Lung (tissue), 12 donors: Measurements from ENCODE around the gene SLC2A10. TPM values are rescaled to one million over a fixed set of nuclear protein-coding genes. Genes with fewer than 3 reads are reported as not detected.

Experiments used
- ATAC-seq: fragments of 200-7000 bp; cut with Tn5 transposase; one replicate; pipeline ENCODE4 v1.9.1; 2020; ENCODE audit warnings: moderate number of reproducible peaks; ENCODE audit not compliant: insufficient read depth, low FRiP score
- DNase-seq, 3 donors: peaks; one replicate each; pipeline ENCODE4 v3.0.0-alpha.2; 2013 to 2017
- H3K27ac ChIP-seq, 2 donors: one replicate each; pipeline ENCODE4 v1.5.1; 2013; ENCODE audit warnings: mild to moderate bottlenecking in 2 of 2, moderate library complexity in 2 of 2, control low read depth in 1 of 2, inconsistent platforms in 1 of 2, low read depth in 1 of 2, low read length in 1 of 2
- H3K27me3 ChIP-seq, 3 donors: one replicate each; pipeline ENCODE4 v1.5.1; 2013; ENCODE audit warnings: low read length in 2 of 3; ENCODE audit not compliant: control insufficient read depth in 3 of 3, insufficient read depth in 3 of 3
- H3K36me3 ChIP-seq, 4 donors: one replicate each; pipeline ENCODE4 v1.5.1; 2013; ENCODE audit warnings: low read length in 4 of 4, mild to moderate bottlenecking in 1 of 4, moderate library complexity in 1 of 4; ENCODE audit not compliant: control insufficient read depth in 4 of 4, insufficient read depth in 4 of 4
- H3K4me1 ChIP-seq, 5 donors: one replicate each; pipeline ENCODE4 v1.5.1; 2013; ENCODE audit warnings: low read length in 5 of 5, mild to moderate bottlenecking in 2 of 5, moderate library complexity in 1 of 5; ENCODE audit not compliant: control insufficient read depth in 5 of 5, insufficient read depth in 5 of 5
- H3K4me3 ChIP-seq: one replicate; pipeline ENCODE4 v1.5.1; 2013; ENCODE audit warnings: mild to moderate bottlenecking, control low read depth, moderate library complexity
- H3K9ac ChIP-seq, 2 donors: one replicate each; pipeline ENCODE4 v1.5.1; 2013; ENCODE audit warnings: low read length in 2 of 2, control low read depth in 1 of 2; ENCODE audit not compliant: insufficient read depth in 1 of 2
- H3K9me3 ChIP-seq, 4 donors: one replicate each; pipeline ENCODE4 v1.5.1; 2013; ENCODE audit warnings: low read length in 3 of 4, mild to moderate bottlenecking in 1 of 4, moderate library complexity in 1 of 4; ENCODE audit not compliant: control insufficient read depth in 4 of 4, insufficient read depth in 3 of 4
- WGBS, 2 donors: extraction: QIAGEN DNeasy Blood & Tissue Kit; methylation state at CpG; one replicate each; pipeline ENCODE4 v1.1.7; 2013; 5-methylcytosine and 5-hydroxymethylcytosine counted together
- polyA plus RNA-seq, 2 donors: library from polyadenylated mRNA; stranded (reverse); fragments of 200-250 nt; gene quantifications; one replicate each; pipeline ENCODE4 v1.2.1, GENCODE V29; 2013
- total RNA-seq, 2 donors: library from RNA; depleted of rRNA in 1 of 2; stranded (reverse); fragments of >200 nt in 1 of 2; gene quantifications; one replicate each; pipeline ENCODE4 v1.2.1, GENCODE V29; 2014 to 2021
- TF ChIP-seq, protein P1 (sequence below): IDR thresholded peaks from 2 replicates; pipeline ENCODE4 v1.5.1; 2012; ENCODE audit warnings: mild to moderate bottlenecking; ENCODE audit errors: control extremely low read depth, extremely low read depth
- donor health status: control.
- donor health status: control.
- donor health status: Bipolar disorder and iron deficiency.
- donor health status: healthy.
- donor health status: DM: yes; HTN: yes; CAD: no.

SLC2A10 gene
- total and polyA plus RNA-seq, 4 donors = 7.4 to 20.6 (median 12.1) TPM

GRCh38 chr20:46708172-46708860 is 1.1 kb upstream of the SLC2A10 start:
- H3K4me3 ChIP-seq = no peak overlapping the region
- DNase-seq (peak in 1 of 3 donors; percentile 17), ATAC-seq (no peak)
- peaks cover 0 to 7% (median under 1%) of the 10 kb centered on the region in 4 donors for H3K36me3 ChIP-seq
- 72 to 76% methylated on average over 8 of the region's 8 CpGs for WGBS, 2 donors
- H3K27me3 ChIP-seq = no peaks in the 10 kb centered on the region
- TF ChIP-seq, protein P1, sequence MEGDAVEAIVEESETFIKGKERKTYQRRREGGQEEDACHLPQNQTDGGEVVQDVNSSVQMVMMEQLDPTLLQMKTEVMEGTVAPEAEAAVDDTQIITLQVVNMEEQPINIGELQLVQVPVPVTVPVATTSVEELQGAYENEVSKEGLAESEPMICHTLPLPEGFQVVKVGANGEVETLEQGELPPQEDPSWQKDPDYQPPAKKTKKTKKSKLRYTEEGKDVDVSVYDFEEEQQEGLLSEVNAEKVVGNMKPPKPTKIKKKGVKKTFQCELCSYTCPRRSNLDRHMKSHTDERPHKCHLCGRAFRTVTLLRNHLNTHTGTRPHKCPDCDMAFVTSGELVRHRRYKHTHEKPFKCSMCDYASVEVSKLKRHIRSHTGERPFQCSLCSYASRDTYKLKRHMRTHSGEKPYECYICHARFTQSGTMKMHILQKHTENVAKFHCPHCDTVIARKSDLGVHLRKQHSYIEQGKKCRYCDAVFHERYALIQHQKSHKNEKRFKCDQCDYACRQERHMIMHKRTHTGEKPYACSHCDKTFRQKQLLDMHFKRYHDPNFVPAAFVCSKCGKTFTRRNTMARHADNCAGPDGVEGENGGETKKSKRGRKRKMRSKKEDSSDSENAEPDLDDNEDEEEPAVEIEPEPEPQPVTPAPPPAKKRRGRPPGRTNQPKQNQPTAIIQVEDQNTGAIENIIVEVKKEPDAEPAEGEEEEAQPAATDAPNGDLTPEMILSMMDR = no peak
- H3K9ac ChIP-seq = no peak overlapping the region
- H3K4me1 ChIP-seq = peaks cover 0 to 19% (median 8%) of the 10 kb centered on the region in 5 donors
- no peak overlapping the region for H3K27ac ChIP-seq
- peaks cover 0 to 3% (median 0%) of the 10 kb centered on the region in 4 donors for H3K9me3 ChIP-seq

GRCh38 chr20:46709055-46709458 is 392 bp upstream of the SLC2A10 start:
- ATAC-seq = no peak

GRCh38 chr20:46710153-46710913 is 884 bp downstream of the SLC2A10 start:
- peaks cover 0 to 18% (median 10%) of the 10 kb centered on the region in 5 donors for H3K4me1 ChIP-seq
- no peak for DNase-seq

More at GRCh38 chr20:46709055-46709458, 392 bp upstream of the SLC2A10 start:
- no peak overlapping the region for H3K4me3 ChIP-seq
- H3K27ac ChIP-seq = peak overlapping the region in 1 of 2 donors; percentile 75
- H3K36me3 ChIP-seq = peaks cover 0 to 7% (median under 1%) of the 10 kb centered on the region in 4 donors
- peak overlapping the region; percentile 8 to 44 for H3K9ac ChIP-seq
- 59 to 62% methylated on average over 13 of the region's 13 CpGs for WGBS, 2 donors
- no peak for DNase-seq
- peaks cover 0 to 19% (median 8%) of the 10 kb centered on the region in 5 donors for H3K4me1 ChIP-seq
- TF ChIP-seq, protein P1 = no peak
- H3K9me3 ChIP-seq = peaks cover 0 to 3% (median 0%) of the 10 kb centered on the region in 4 donors
- H3K27me3 ChIP-seq = no peaks in the 10 kb centered on the region

More at GRCh38 chr20:46710153-46710913, 884 bp downstream of the SLC2A10 start:
- Histone ChIP-seq H3K4me3 (peak overlapping the region; percentile 64), H3K36me3 (peaks cover 0 to 7% (median under 1%) of the 10 kb centered on the region in 4 donors), H3K27me3 (no peaks in the 10 kb centered on the region), H3K9me3 (peaks cover 0 to 3% (median 0%) of the 10 kb centered on the region in 4 donors), H3K9ac (peak overlapping the region; percentile 84 to 87), H3K27ac (peak overlapping the region in 1 of 2 donors; percentile 75)
- no peak for ATAC-seq
- WGBS, 2 donors = 38 to 41% methylated on average over 22 of the region's 22 CpGs
- TF ChIP-seq, protein P1 = no peak
